GM15510 (cell line): ENCODE measurements around the gene NAA80.

Source experiments
- POLR2A ChIP-seq: IDR thresholded peaks from 3 replicates; pipeline ENCODE4 v1.6.1; 2011; ENCODE audit warnings: borderline replicate concordance; ENCODE audit not compliant: insufficient read length; ENCODE audit errors: extremely low read depth

NAA80 gene

DNA sequence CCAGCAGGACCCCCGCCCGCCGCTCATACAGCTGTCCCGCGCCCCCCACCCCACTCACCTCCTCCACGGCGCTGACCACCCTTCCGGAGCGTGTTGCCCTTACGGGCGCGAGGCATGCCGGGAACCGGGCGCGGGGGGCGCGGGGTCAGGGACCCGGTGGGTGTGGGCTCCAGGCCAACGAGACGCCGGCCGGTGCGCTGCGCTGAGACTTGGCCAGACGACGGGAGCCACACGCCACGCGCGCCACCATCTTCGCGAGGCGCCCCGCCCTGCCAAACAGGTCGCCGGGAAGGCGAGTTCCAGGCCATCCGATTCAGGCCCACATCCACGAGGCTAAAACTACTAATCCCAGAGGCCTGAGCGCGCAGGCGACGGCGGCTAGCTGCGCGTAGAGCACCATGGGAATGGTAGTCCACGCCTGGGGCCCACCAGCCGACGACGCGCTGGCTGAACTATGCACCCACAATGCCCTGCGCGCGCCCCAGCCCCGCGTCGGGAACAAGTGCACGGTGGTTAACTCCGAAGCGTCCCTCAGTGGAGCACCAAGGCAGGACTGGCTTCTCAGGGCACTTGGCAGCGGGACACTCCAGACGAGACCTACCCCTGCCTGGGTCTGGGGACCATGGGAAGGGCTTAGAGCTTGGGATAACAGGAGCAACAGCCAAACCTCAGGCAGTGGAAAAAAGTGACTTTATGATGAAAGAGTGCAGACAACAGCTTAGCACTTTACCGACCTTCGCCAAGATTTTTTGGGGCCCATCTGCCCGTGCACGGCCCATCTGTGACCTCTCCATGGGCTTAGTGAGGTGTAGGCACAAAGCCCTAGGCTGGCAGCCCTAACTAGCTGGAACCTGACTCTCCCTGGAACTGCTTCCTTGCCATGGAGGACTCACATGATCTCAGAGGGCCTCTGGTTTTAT is 6.8 kb downstream of the NAA80 start, which contains the start of gene IFRD2:
Gene IFRD2, minus strand, starts transcription at position 271 of the 920 bp plus-strand sequence. Its CDS starts 155 bp downstream, at position 116.
- TF ChIP-seq POLR2A = peak; percentile 59

DNA sequence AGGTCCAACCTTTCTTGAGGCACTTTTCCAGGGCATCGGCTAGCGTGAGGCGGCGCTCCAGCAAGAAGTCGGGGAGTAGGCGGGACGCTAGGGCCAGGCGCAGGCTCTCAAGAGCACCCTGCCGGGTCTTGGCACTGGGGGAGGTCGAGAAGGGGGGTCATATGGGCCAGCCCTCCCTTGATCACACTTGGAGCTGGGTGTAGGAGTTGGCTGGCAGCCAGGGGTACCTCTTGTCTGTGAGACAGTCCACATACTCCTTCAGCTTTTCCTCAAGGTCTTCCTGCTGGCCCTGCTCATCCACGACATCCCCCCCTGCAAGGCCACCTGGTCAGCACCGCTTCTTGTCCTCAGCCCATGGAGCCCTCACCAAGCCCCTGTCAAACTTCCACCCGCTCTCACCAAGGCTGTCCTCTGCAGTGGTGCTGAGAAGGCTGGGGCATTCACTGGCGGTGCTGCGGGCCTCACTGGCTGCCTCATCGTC is 9.0 kb downstream of the NAA80 start:
- TF ChIP-seq POLR2A = no peak

DNA sequence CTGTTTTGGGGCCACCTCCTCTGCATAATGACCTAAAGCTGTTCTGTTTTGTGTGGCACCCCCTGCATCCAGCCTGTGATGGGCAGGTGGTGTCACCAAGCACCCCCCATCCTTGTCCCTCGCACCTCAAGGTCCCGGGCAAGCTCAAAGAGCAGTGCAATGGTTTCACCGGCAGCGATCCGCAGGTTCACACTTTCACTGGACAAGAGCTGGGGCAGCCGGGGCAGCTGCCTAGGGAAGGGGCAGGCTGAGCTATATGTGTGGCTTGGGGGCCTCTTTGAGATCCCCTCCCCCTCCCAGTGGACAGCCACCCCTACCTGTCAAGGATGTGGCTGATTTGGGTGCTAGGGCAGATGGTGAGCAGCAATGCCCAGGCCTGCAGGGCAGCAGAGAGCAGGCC is 10.1 kb downstream of the NAA80 start:
- no peak for TF ChIP-seq POLR2A

DNA sequence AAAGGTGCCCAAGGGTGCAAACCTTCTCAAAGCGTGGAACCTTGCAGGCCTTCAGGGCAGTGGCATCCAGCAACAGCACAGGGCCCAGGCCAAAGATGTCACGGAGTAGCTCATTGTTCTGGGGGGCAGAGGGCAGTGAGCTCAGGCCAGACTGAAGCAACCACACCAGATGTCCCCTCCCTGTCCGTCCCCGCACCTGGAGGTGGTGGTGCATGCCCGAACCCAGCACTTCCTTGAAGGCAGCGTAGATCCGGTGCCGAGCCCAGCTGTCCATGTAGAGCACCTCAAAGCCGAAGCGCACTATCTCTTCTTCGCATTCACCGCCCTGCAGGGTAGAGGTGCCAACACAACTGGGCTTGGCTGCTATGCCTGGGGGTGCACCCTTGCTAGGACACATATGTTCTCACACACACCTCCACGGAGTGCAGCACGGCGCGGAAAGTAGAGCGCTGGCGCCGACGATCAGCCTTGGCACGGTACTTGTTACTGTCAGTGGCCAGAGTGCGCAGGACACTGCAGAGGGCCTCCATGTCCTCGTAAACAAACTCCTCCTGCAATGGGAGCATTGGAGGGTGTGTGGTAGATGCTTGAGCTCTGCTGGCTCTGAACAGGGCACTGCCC is 10.7 kb downstream of the NAA80 start:
- TF ChIP-seq POLR2A = no peak

DNA sequence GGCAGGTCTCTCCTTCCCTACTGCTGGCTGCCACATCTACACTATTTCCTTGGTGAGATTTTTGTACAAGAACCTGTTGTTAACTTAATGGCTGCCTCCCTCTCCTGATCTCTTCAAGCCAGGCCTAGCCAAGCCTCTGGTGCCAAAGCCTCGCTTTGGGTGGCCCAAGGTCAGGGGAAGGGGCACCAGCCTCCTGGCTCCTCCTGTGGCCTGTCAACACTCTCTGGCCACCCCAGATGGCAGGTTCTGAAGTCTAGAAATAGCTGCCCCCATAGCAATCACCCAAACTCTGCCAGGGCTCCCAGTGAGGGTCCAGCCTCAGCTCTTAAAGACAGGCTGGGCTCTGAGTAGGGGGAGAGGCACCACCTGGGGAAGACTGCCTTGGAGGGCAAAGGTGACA is 11.9 kb downstream of the NAA80 start:
- no peak for TF ChIP-seq POLR2A

DNA sequence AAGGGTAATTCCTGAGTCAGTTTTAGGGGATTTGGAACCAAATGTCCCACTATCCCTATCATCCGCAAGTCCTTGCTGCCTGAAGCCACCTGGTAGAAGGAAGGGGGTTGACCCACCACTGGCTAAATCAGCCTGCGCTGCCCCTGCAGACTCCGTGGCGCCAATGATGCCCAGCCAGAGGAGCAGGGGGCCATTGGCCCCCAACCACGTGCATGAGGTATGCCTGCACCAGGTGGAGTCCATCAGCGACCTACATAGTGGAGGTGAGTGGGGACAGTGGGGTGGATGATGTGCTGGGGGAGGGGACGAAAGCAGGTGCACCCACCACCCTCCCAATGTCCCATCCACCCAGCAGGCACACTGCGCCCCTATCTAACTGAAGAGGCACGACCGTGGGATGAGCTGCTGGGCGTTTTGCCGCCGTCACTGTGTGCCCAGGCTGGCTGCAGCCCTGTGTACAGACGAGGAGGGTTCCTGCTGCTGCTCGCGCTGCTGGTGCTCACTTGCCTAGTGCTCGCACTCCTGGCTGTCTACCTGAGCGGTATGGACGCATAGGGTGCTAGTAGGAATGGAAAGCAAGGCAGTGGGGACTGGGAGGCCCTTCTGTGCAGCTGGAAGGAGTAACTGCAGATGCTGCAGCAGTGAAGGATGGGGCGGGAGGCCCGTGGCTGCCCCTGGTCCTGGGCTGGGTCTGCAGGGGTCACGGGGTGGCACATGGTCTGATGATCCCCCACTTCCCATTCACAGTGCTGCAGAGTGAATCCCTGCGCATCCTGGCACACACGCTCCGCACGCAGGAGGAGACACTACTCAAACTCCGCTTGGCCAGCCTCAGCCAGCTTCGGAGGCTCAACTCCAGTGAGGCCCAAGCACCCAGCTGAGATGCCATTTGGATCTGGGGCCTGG is 12.6 kb downstream of the NAA80 start:
- no peak for TF ChIP-seq POLR2A

DNA sequence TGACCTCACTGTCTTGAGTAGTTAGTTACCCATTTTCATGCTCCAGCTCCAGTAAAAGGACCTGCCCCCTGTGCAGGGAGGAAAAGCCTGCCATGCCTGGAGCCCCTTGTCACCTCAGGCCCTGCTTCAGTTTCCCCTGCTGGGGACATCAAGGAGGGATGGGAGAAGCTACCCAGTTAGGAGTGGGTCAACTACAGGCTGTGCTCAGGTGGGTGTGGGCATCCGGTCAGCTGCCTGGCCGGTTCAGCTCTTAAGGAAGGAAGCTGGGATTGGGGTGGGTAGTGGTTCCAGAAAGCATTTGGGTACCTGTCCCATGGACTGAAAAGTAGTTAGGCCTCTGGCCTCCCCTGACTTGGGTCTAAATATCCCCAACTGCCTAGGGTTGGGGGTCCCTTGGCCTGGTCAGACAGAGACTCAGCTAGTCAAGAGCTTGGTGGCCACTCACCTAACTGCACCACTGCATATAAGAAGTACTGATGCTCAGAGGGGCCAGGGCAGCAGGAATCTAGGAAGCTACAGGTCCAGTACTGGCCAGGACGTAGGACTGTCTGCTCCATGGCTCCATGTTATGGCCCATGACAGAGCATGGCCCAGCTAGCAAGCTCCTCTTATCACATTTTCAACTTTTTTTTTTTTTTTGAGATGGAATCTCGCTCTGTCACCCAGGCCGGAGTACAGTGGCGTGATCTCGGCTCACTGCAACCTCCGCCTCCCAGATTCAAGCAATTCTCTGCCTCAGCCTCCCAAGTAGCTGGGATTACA is 19.8 kb downstream of the NAA80 start:
- no peak for TF ChIP-seq POLR2A

DNA sequence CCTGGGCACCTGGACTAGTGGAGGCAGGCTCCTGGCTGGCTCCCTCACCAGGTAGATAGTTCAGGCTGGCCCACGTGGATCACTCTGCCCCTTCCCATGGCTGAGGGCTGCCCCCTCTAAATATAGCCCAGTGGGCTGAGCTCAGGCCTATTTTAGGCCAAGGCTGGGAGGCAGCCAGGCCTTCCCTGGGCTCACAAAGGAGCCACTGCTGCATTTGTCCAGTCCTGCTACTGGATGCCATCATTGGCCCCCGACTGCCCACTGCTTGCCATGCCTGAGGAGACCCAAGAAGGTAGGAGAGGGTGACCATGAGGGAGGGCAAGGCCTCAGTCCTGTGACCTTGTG is 20.4 kb downstream of the NAA80 start, which contains the start of gene LSMEM2:
Gene LSMEM2, plus strand, starts transcription at position 208 of the 345 bp plus-strand sequence. Its CDS starts 27 bp downstream, at position 235.
- TF ChIP-seq POLR2A = no peak

DNA sequence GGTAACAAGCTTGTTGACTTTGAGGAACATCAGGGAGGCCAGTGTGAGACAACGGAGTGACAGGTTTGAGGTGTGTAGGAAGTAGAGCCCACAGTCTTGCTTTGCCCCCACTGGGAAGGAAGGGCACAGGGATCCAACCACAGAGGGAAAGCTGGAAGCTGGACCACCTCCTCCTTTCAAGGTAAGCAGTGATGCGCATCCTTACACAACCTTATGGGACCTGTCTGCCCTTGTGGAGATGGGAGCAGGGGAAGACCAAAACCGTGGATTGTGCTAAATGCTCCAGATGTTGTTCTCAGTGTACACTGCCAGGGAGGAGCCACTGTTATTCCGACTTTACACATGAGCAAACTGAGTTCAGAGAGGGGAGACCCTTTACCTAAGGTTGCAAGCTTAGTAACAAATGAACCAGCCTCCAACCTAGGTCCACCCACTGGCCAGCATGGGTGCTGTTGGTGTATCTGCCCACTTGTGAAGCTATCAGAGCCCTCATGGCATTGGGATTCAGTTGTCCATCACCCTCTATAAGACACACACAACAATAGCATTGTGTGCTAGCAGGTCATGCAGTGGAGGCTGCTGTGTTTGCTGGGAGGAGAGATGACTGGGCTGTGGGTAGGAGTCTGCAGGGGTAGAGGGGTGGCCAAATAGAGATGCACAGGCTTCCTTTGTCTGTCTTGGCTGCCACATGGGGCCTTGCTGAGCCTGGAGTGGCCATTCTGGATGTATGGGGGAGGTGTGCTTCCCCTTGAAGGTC is 20.9 kb downstream of the NAA80 start:
- TF ChIP-seq POLR2A = no peak

DNA sequence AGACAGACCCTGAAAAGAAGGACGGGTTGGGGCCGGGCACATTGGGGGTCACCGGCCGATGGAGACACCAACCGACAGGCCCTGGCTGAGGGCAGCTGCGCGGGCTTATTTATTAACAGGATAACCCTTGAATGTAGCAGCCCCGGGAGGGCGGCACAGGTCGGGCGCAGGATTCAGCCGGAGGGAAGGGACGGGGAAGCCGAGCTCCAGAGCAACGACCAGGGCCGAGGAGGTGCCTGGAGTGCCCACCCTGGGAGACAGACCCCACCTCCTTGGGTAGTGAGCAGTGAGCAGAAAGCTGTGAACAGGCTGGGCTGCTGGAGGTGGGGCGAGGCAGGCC is 22.5 kb downstream of the NAA80 start:
- TF ChIP-seq POLR2A = no peak

DNA sequence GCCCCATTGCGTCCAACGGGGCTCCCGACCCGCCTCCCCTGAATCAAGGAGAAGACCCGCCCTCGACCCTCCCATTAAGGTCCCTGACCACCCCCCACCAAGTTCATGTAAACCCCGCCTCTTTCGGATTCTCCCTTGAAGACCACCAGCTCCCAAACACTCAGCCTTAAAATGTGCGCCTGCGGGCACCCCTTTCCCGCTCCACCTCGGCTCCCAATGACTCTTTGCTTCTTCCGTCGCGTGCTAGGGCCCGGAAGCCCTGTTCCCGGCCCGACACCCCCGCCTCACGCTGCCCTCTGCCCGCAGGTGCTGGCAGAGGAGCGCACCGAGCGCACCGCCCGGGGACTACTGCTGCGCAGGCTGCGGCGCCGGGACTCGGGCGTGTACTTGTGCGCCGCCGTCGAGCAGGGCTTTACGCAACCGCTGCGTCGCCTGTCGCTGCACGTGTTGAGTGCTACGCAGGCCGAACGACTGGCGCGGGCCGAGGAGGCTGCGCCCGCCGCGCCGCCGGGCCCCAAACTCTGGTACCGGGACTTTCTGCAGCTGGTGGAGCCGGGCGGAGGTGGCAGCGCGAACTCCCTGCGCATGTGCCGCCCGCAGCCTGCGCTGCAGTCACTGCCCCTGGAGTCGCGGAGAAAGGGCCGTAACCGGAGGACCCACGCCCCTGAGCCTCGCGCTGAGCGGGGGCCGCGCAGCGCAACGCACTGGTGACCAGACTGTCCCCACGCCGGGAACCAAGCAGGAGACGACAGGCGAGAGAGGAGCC is 23.0 kb downstream of the NAA80 start:
- TF ChIP-seq POLR2A = no peak

DNA sequence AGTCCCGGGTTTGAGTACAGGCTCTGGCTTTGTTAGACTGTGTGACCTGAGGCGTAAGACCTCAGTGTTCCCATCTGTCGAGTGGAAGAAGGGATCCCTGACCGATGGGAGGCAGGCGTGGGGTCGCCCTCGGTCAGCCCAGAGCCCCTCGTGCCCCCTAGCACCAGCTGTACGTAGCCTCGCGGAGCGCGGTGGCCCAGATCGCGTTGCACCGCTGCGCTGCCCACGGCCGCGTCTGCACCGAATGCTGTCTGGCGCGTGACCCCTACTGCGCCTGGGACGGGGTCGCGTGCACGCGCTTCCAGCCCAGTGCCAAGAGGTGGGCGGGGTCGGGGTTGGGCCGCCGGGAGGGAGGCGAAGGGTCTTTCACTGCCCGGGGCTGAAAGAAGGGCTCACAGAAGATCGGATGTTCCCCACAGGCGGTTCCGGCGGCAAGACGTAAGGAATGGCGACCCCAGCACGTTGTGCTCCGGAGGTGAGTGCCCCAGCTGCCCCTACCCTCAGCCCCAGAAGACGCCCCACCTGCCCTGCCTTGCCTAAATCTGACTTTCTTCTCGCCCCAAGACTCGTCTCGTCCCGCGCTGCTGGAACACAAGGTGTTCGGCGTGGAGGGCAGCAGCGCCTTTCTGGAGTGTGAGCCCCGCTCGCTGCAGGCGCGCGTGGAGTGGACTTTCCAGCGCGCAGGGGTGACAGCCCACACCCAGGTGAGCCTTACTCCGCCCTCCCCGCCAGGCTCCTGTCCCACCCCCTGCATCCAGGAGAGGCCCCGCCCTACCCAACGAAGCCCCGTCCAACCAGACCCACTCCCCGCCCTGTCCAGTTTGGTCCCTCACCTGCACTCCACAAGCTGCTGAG is 23.8 kb downstream of the NAA80 start:
- no peak for TF ChIP-seq POLR2A
